IMR-90 (cell line): ENCODE data around the gene NAIF1. TPM values are rescaled to one million over a fixed set of nuclear protein-coding genes. Genes with fewer than 3 reads are reported as not detected.

Source experiments
- ATAC-seq: fragments of 200-7000 bp; cut with Tn5 transposase; 2 replicates; pipeline ENCODE4 v1.9.1; 2020; ENCODE audit warnings: low read depth, mild to moderate bottlenecking, moderate library complexity
- BruUV-seq: library from RNA; stranded (reverse); fragments of 400-500 nt; replicated peaks from 2 replicates; lab custom pipeline; 2021; lab: Mats Ljungman, UMichigan
- CTCF ChIA-PET: fragments of 300-600 bp; formaldehyde crosslinking; extraction: SDS; loops from one replicate; lab custom pipeline; 2021; ENCODE audit warnings: antibody characterized with exemption; lab: Yijun Ruan, JAX
- POLR2A ChIA-PET: fragments of 300-600 bp; sonication (Branson Sonifier 250); formaldehyde crosslinking; loops from one replicate; lab custom pipeline; 2022; ENCODE audit warnings: antibody characterized with exemption; ENCODE audit not compliant: unreplicated experiment; lab: Charles Lee
- DNase-seq: peaks from one replicate; pipeline ENCODE4 v3.0.0; 2013
- H2AFZ ChIP-seq: replicated peaks from 2 replicates; pipeline ENCODE3; 2013; ENCODE audit warnings: low read length, mild to moderate bottlenecking; ENCODE audit not compliant: poor library complexity
- H2AK5ac ChIP-seq: 2 replicates; pipeline ENCODE4 v1.6.1; 2013; ENCODE audit warnings: low read depth, low read length, inconsistent platforms
- H2AK9ac ChIP-seq: replicated peaks from 2 replicates; pipeline ENCODE3; 2013; ENCODE audit warnings: mild to moderate bottlenecking, low read depth, low read length, moderate library complexity; ENCODE audit not compliant: poor library complexity
- H2BK120ac ChIP-seq: 2 replicates; pipeline ENCODE4 v1.6.1; 2013; ENCODE audit warnings: low read depth, low read length, inconsistent platforms
- H2BK15ac ChIP-seq: 3 replicates; pipeline ENCODE4 v1.6.1; 2013; ENCODE audit warnings: low read depth, low read length, inconsistent platforms
- H2BK20ac ChIP-seq: 2 replicates; pipeline ENCODE4 v1.6.1; 2013; ENCODE audit warnings: low read depth, mild to moderate bottlenecking, inconsistent platforms, low read length, moderate library complexity
- H2BK5ac ChIP-seq: 2 replicates; pipeline ENCODE4 v1.6.1; 2013; ENCODE audit warnings: mild to moderate bottlenecking, low read depth, low read length, inconsistent platforms; ENCODE audit not compliant: poor library complexity, severe bottlenecking
- H3K14ac ChIP-seq: replicated peaks from 2 replicates; pipeline ENCODE4 v1.6.1; 2013; ENCODE audit warnings: low read depth, low read length, inconsistent platforms
- H3K18ac ChIP-seq: 2 replicates; pipeline ENCODE4 v1.6.1; 2013; ENCODE audit warnings: low read depth, low read length, control low read depth
- H3K23ac ChIP-seq: 2 replicates; pipeline ENCODE4 v1.6.1; 2013; ENCODE audit warnings: low read depth, low read length, inconsistent platforms
- H3K27ac ChIP-seq: 2 replicates; pipeline ENCODE4 v1.5.1; 2013; ENCODE audit warnings: mild to moderate bottlenecking, control low read depth, low read length; ENCODE audit not compliant: insufficient read depth
- H3K27me3 ChIP-seq: 2 replicates; pipeline ENCODE4 v1.6.1; 2013; ENCODE audit warnings: low read length; ENCODE audit not compliant: control insufficient read depth, insufficient read depth
- H3K36me3 ChIP-seq: 2 replicates; pipeline ENCODE4 v1.6.1; 2013; ENCODE audit warnings: low read length, mixed read lengths; ENCODE audit not compliant: control insufficient read depth, insufficient read depth
- H3K4ac ChIP-seq: 2 replicates; pipeline ENCODE4 v1.6.1; 2013; ENCODE audit warnings: low read depth, low read length, inconsistent platforms
- H3K4me1 ChIP-seq: 2 replicates; pipeline ENCODE4 v1.6.1; 2013; ENCODE audit warnings: low read length, mixed read lengths; ENCODE audit not compliant: control insufficient read depth, insufficient read depth
- H3K4me2 ChIP-seq: 2 replicates; pipeline ENCODE4 v1.6.1; 2013; ENCODE audit warnings: low read depth, mild to moderate bottlenecking, control low read depth, low read length, moderate library complexity
- H3K4me3 ChIP-seq: 2 replicates; pipeline ENCODE4 v1.5.1; 2013; ENCODE audit warnings: low read depth, mild to moderate bottlenecking, control low read depth, low read length, moderate library complexity; ENCODE audit not compliant: insufficient read depth
- H3K56ac ChIP-seq: 2 replicates; pipeline ENCODE4 v1.6.1; 2013; ENCODE audit warnings: low read length, inconsistent platforms; ENCODE audit not compliant: insufficient read depth; ENCODE audit errors: extremely low read depth
- H3K79me1 ChIP-seq, 2 experiments: 2 replicates each; pipeline ENCODE4 v1.6.1; 2013; ENCODE audit warnings: low read length in 2 of 2, inconsistent platforms in 1 of 2, low read depth in 1 of 2
- H3K9ac ChIP-seq: 2 replicates; pipeline ENCODE4 v1.6.1; 2013; ENCODE audit warnings: low read depth, low read length, control low read depth
- H3K9me1 ChIP-seq: 2 replicates; pipeline ENCODE4 v1.6.1; 2013; ENCODE audit warnings: low read length, inconsistent platforms; ENCODE audit not compliant: insufficient read depth
- H3K9me3 ChIP-seq: 2 replicates; pipeline ENCODE4 v1.6.1; 2013; ENCODE audit warnings: low read length; ENCODE audit not compliant: control insufficient read depth, insufficient read depth
- H4K20me1 ChIP-seq: 2 replicates; pipeline ENCODE4 v1.6.1; 2013; ENCODE audit warnings: low read length, inconsistent platforms; ENCODE audit not compliant: insufficient read depth
- H4K5ac ChIP-seq: 2 replicates; pipeline ENCODE4 v1.6.1; 2013; ENCODE audit warnings: mild to moderate bottlenecking, low read depth, low read length, control low read depth
- H4K8ac ChIP-seq, 2 experiments: 2 replicates each; pipeline ENCODE4 v1.6.1; 2013; ENCODE audit warnings: low read depth in 2 of 2, low read length in 2 of 2, control low read depth in 1 of 2, inconsistent platforms in 1 of 2
- H4K91ac ChIP-seq: 2 replicates; pipeline ENCODE4 v1.6.1; 2013; ENCODE audit warnings: low read depth, low read length, inconsistent platforms; ENCODE audit not compliant: insufficient read depth
- BHLHE40 ChIP-seq: fragments of 150-350 bp; IDR thresholded peaks from 2 replicates; pipeline ENCODE4 v1.6.1; 2016; ENCODE audit warnings: mild to moderate bottlenecking, low read depth, low read length
- CEBPB ChIP-seq: IDR thresholded peaks from 2 replicates; pipeline ENCODE4 v1.6.1; 2012; ENCODE audit warnings: low read depth, low read length, improper control_type of control experiment
- CHD1 ChIP-seq: IDR thresholded peaks from 2 replicates; pipeline ENCODE4 v1.6.1; 2012; ENCODE audit warnings: low read depth, low read length, improper control_type of control experiment
- ELK1 ChIP-seq: fragments of 150-350 bp; IDR thresholded peaks from 2 replicates; pipeline ENCODE4 v1.6.1; 2016; ENCODE audit warnings: low read depth, mild to moderate bottlenecking, low read length, moderate library complexity, borderline replicate concordance
- FOS ChIP-seq: fragments of 150-350 bp; IDR thresholded peaks from 2 replicates; pipeline ENCODE4 v1.6.1; 2016; ENCODE audit warnings: low read depth, low read length
- MAFK ChIP-seq: IDR thresholded peaks from 2 replicates; pipeline ENCODE4 v1.6.1; 2012; ENCODE audit warnings: low read depth, low read length, improper control_type of control experiment
- MXI1 ChIP-seq: IDR thresholded peaks from 2 replicates; pipeline ENCODE4 v1.6.1; 2012; ENCODE audit warnings: low read depth, mild to moderate bottlenecking, low read length, moderate library complexity, borderline replicate concordance
- NFE2L2 ChIP-seq: fragments of 150-350 bp; IDR thresholded peaks from 2 replicates; pipeline ENCODE4 v1.6.1; 2016; ENCODE audit warnings: low read depth, mild to moderate bottlenecking, low read length
- POLR2A ChIP-seq: IDR thresholded peaks from 2 replicates; pipeline ENCODE4 v1.6.1; 2012; ENCODE audit warnings: mild to moderate bottlenecking, low read depth, low read length
- RAD21 ChIP-seq: IDR thresholded peaks from 2 replicates; pipeline ENCODE4 v1.6.1; 2012; ENCODE audit warnings: low read length, improper control_type of control experiment
- RCOR1 ChIP-seq: IDR thresholded peaks from 2 replicates; pipeline ENCODE4 v1.6.1; 2012; ENCODE audit warnings: mild to moderate bottlenecking, low read length, improper control_type of control experiment; ENCODE audit not compliant: insufficient replicate concordance
- RFX5 ChIP-seq: IDR thresholded peaks from 2 replicates; pipeline ENCODE4 v1.8.0; 2012; ENCODE audit warnings: low read depth, mild to moderate bottlenecking, low read length, moderate library complexity
- SMC3 ChIP-seq: fragments of 150-350 bp; IDR thresholded peaks from 2 replicates; pipeline ENCODE4 v1.6.1; 2016; ENCODE audit warnings: low read depth, mild to moderate bottlenecking, antibody characterized with exemption, low read length, moderate library complexity
- USF2 ChIP-seq: fragments of 150-350 bp; IDR thresholded peaks from 2 replicates; pipeline ENCODE4 v1.6.1; 2017; ENCODE audit warnings: mild to moderate bottlenecking, antibody characterized with exemption, low read length, low read depth
- WGBS, 2 experiments: methylation state at CpG; one replicate each; pipeline versions ENCODE4 v1.1.5 to v1.1.7; 2013; ENCODE audit warnings: missing lambda C conversion rate in 2 of 2; ENCODE audit not compliant: insufficient read length in 1 of 2; ENCODE audit errors: extremely low coverage in 2 of 2; 5-methylcytosine and 5-hydroxymethylcytosine counted together
- dilution Hi-C: fragments of 300-500 bp; cut with HindIII; formaldehyde crosslinking; loops from one replicate; pipeline ENCODE4 v1.14.3; 2018; ENCODE audit warnings: low sequenced_read_pairs; ENCODE audit not compliant: unreplicated experiment
- in situ Hi-C: fragments of 300-500 bp; cut with MboI; formaldehyde crosslinking; loops from 3 replicates; pipeline ENCODE4 v1.14.3; 2019; ENCODE audit warnings: low sequenced_read_pairs, inconsistent platforms, mixed read lengths
- intact Hi-C: fragments of 100-400 bp; cut with micrococcal nuclease; formaldehyde crosslinking; loops from 2 replicates; pipeline ENCODE4 v1.10.0; 2022
- polyA plus RNA-seq, 3 experiments: library from polyadenylated mRNA; depleted of rRNA; stranded (reverse); fragments of >200 nt; gene quantifications; 2 replicates each; pipeline ENCODE4 v1.2.3, GENCODE V29; 2012; ENCODE audit warnings: low replicate concordance in 1 of 3
- total RNA-seq: library from RNA; depleted of rRNA; stranded (reverse); fragments of >200 nt; gene quantifications from 2 replicates; pipeline ENCODE4 v1.2.3, GENCODE V29; 2012

The NAIF1 gene
- total and polyA plus RNA-seq, 2 of the 4 experiments (the other 2 are of a cell fraction) = 9.7 to 10.1 TPM

- Histone ChIP-seq H2BK5ac (no peak overlapping the region), H2AK9ac (no peak overlapping the region), H3K4me2 (no peak overlapping the region), H3K9ac (no peak overlapping the region), H3K9me1 (peaks cover 10% of the 10 kb centered on the region), H3K4me1 (peaks cover 7% of the 10 kb centered on the region; the same call in 1 of the 2 replicates), H2BK120ac (no peak overlapping the region), H2BK20ac (no peak overlapping the region), H3K23ac (no peak overlapping the region), H3K14ac (no peak overlapping the region), H3K9me3 (no peaks in the 10 kb centered on the region), H3K27me3 (no peaks in the 10 kb centered on the region), H4K91ac (no peak overlapping the region), H2AK5ac (no peak overlapping the region), H3K18ac (no peak overlapping the region), H3K36me3 (peaks cover 15% of the 10 kb centered on the region; the same call in 1 of the 2 replicates), H3K4ac (no peak overlapping the region), H2BK15ac (no peak overlapping the region), H3K4me3 (no peak overlapping the region), H4K20me1 (no peaks in the 10 kb centered on the region), H2AFZ (no peak overlapping the region), H4K5ac (no peak overlapping the region), H3K79me1 (peaks cover 0 to 6% of the 10 kb centered on the region in 2 experiments; a peak in 2 of 4 replicates), H3K56ac (no peak overlapping the region), H3K27ac (no peak overlapping the region), H4K8ac (no peak overlapping the region)
- POLR2A ChIA-PET = interaction anchor here (1.0 kb wide), 1 partner anchor 13 kb away, joined by 9 read pairs; no protein-coding TSS in a partner anchor
- intact Hi-C loops (no loop called here), dilution Hi-C loops (no loop called here), in situ Hi-C loops (no loop called here)
- BruUV-seq = no TSS peak
- TF ChIP-seq CHD1 (no peak), USF2 (no peak), NFE2L2 (no peak), RAD21 (no peak), RFX5 (no peak), POLR2A (no peak), MXI1 (no peak), FOS (no peak), MAFK (no peak), RCOR1 (no peak), BHLHE40 (no peak), SMC3 (no peak), CEBPB (no peak), ELK1 (no peak)
- no peak for ATAC-seq
- CTCF ChIA-PET = no interaction called here
- WGBS, 2 experiments = 100% methylated on average over 1 of the region's 6 CpGs; no CpG with 5 or more reads in 1 of the 2 experiments
- DNase-seq = no peak
These were observed 7.6 kb downstream of the NAIF1 start for GRCh38 chr9:128059365-128059983.
